Erythroblast (primary cell): Measurements from ENCODE around the gene PIK3R1.

Source experiments
- GATA1 ChIP-seq: IDR thresholded peaks from 2 replicates; pipeline ENCODE4 v1.6.1; 2011; ENCODE audit warnings: low read depth, mild to moderate bottlenecking, control low read depth, low read length, moderate library complexity
- POLR2A ChIP-seq: IDR thresholded peaks from 2 replicates; pipeline ENCODE4 v1.6.1; 2011; ENCODE audit warnings: mild to moderate bottlenecking, low read length

GRCh38 chr5:68178579-68178978 lies 37.0 kb upstream of the PIK3R1 start:
- TF ChIP-seq POLR2A = no peak
- no peak for TF ChIP-seq GATA1
